Panc1 (cell line): Measurements from ENCODE around the gene STK24. TPM values are rescaled to one million over a fixed set of nuclear protein-coding genes. Genes with fewer than 3 reads are reported as not detected.

ENCODE experiments used
- ATAC-seq: fragments of 200-7000 bp; cut with Tn5 transposase; 2 replicates; pipeline ENCODE4 v1.9.1; 2020; ENCODE audit warnings: mild to moderate bottlenecking, moderate library complexity
- BruUV-seq: library from RNA; stranded (reverse); fragments of 400-500 nt; replicated peaks from 2 replicates; lab custom pipeline; 2021; lab: Mats Ljungman, UMichigan
- CTCF ChIA-PET: fragments of 300-600 bp; sonication (Branson Sonifier 250); formaldehyde crosslinking; loops from one replicate; lab custom pipeline; 2022; ENCODE audit warnings: antibody characterized with exemption; lab: Charles Lee
- POLR2A ChIA-PET: fragments of 300-600 bp; sonication (Branson Sonifier 250); formaldehyde crosslinking; loops from one replicate; lab custom pipeline; 2022; ENCODE audit warnings: antibody characterized with exemption; lab: Charles Lee
- DNase-seq: peaks from one replicate; pipeline ENCODE4 v3.0.0-alpha.2; 2010; ENCODE audit warnings: low read depth, low spot score
- H3K27ac ChIP-seq: 2 replicates; pipeline ENCODE4 v1.5.1; 2011; ENCODE audit warnings: mild to moderate bottlenecking, low read length, inconsistent platforms
- H3K27me3 ChIP-seq: fragments of 200-500 bp; sonication (Bioruptor generic); 2 replicates; pipeline ENCODE4 v1.6.0; 2014; ENCODE audit warnings: low read length, inconsistent platforms; ENCODE audit not compliant: control insufficient read depth, insufficient read depth
- H3K36me3 ChIP-seq: fragments of 200-500 bp; sonication (Bioruptor generic); 2 replicates; pipeline ENCODE4 v1.5.1; 2014; ENCODE audit warnings: inconsistent platforms, mild to moderate bottlenecking, low read length, moderate library complexity; ENCODE audit not compliant: control insufficient read depth, insufficient read depth
- H3K4me1 ChIP-seq: 2 replicates; pipeline ENCODE4 v1.5.1; 2011; ENCODE audit warnings: inconsistent platforms, mild to moderate bottlenecking, low read length, moderate library complexity; ENCODE audit not compliant: control insufficient read depth, insufficient read depth
- H3K4me3 ChIP-seq, 2 experiments: 2 replicates each; pipeline ENCODE4 v1.5.1; 2011 to 2012; ENCODE audit warnings: low read depth in 2 of 2, low read length in 2 of 2, mild to moderate bottlenecking in 2 of 2, inconsistent platforms in 1 of 2, moderate library complexity in 1 of 2
- H3K9me3 ChIP-seq: fragments of 200-500 bp; sonication (Bioruptor generic); 2 replicates; pipeline ENCODE4 v1.5.1; 2014; ENCODE audit warnings: low read depth, mild to moderate bottlenecking, inconsistent platforms, low read length, moderate library complexity; ENCODE audit not compliant: control insufficient read depth, insufficient read depth
- POLR2AphosphoS5 ChIP-seq: IDR thresholded peaks from 2 replicates; pipeline ENCODE4 v1.6.1; 2012; ENCODE audit warnings: mild to moderate bottlenecking, low read depth, low read length, moderate library complexity
- SIN3A ChIP-seq: IDR thresholded peaks from 2 replicates; pipeline ENCODE4 v1.6.1; 2012; ENCODE audit warnings: low read depth, mild to moderate bottlenecking, low read length, moderate library complexity, borderline replicate concordance; ENCODE audit not compliant: insufficient read depth
- TCF7L2 ChIP-seq: IDR thresholded peaks from 2 replicates; pipeline ENCODE4 v1.6.1; 2011; ENCODE audit warnings: mild to moderate bottlenecking, low read depth, low read length, inconsistent platforms
- in situ Hi-C: cut with HindIII; loops from 2 replicates; pipeline ENCODE4 v1.10.0; 2016; ENCODE audit warnings: low sequenced_read_pairs, low pct_unique_long_range_greater_than_20kb
- intact Hi-C: fragments of 100-400 bp; cut with micrococcal nuclease; formaldehyde crosslinking; loops from one replicate; pipeline ENCODE4 v1.10.0; 2022; ENCODE audit not compliant: unreplicated experiment
- total RNA-seq: library from RNA; stranded (reverse); gene quantifications from one replicate; pipeline ENCODE4 v1.2.1, GENCODE V29; 2021; ENCODE audit not compliant: unreplicated experiment
- TF ChIP-seq, protein P1 (sequence below): fragments of 450-650 bp; IDR thresholded peaks from 2 replicates; pipeline ENCODE4 v1.5.1; 2017; ENCODE audit warnings: mild to moderate bottlenecking
- TF ChIP-seq, protein P2 (sequence below), 2 experiments: IDR thresholded peaks; 2 replicates each; pipeline ENCODE4 v1.6.1; 2011 to 2012; ENCODE audit warnings: low read depth in 2 of 2, control low read depth in 1 of 2, low read length in 1 of 2, mild to moderate bottlenecking in 1 of 2, moderate library complexity in 1 of 2; ENCODE audit not compliant: insufficient read depth in 1 of 2

STK24 gene
- total RNA-seq, 1 experiment from 2014 or later = 57.3 TPM

DNA sequence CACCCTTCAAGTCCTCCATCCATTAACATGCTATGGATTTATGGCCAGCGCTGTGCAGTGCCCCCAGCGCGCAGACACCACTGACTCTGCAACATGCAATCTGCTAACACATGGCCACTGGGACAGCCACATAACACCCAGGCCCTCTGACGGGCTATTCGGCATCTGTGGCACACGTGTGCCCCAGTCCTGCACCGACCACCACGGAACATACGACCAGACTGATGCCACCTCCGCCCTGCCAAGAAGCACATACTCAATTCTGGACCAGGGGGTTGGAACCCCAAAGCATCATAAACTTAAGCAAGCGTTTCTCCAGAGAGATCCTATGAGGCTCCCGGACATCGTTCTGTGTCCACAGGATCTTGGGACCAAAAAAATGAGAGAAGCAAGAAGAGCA is 9.8 kb downstream of the STK24 start:
- H3K4me3 ChIP-seq = no peak overlapping the region
- CTCF ChIA-PET = no interaction called here
- BruUV-seq = no TSS peak
- H3K36me3 ChIP-seq = no peaks in the 10 kb centered on the region
- ATAC-seq (no peak), DNase-seq (no peak)
- no peak for TF ChIP-seq POLR2AphosphoS5
- no peak for TF ChIP-seq TCF7L2
- TF ChIP-seq, protein P1, sequence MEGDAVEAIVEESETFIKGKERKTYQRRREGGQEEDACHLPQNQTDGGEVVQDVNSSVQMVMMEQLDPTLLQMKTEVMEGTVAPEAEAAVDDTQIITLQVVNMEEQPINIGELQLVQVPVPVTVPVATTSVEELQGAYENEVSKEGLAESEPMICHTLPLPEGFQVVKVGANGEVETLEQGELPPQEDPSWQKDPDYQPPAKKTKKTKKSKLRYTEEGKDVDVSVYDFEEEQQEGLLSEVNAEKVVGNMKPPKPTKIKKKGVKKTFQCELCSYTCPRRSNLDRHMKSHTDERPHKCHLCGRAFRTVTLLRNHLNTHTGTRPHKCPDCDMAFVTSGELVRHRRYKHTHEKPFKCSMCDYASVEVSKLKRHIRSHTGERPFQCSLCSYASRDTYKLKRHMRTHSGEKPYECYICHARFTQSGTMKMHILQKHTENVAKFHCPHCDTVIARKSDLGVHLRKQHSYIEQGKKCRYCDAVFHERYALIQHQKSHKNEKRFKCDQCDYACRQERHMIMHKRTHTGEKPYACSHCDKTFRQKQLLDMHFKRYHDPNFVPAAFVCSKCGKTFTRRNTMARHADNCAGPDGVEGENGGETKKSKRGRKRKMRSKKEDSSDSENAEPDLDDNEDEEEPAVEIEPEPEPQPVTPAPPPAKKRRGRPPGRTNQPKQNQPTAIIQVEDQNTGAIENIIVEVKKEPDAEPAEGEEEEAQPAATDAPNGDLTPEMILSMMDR = no peak
- TF ChIP-seq, protein P2, sequence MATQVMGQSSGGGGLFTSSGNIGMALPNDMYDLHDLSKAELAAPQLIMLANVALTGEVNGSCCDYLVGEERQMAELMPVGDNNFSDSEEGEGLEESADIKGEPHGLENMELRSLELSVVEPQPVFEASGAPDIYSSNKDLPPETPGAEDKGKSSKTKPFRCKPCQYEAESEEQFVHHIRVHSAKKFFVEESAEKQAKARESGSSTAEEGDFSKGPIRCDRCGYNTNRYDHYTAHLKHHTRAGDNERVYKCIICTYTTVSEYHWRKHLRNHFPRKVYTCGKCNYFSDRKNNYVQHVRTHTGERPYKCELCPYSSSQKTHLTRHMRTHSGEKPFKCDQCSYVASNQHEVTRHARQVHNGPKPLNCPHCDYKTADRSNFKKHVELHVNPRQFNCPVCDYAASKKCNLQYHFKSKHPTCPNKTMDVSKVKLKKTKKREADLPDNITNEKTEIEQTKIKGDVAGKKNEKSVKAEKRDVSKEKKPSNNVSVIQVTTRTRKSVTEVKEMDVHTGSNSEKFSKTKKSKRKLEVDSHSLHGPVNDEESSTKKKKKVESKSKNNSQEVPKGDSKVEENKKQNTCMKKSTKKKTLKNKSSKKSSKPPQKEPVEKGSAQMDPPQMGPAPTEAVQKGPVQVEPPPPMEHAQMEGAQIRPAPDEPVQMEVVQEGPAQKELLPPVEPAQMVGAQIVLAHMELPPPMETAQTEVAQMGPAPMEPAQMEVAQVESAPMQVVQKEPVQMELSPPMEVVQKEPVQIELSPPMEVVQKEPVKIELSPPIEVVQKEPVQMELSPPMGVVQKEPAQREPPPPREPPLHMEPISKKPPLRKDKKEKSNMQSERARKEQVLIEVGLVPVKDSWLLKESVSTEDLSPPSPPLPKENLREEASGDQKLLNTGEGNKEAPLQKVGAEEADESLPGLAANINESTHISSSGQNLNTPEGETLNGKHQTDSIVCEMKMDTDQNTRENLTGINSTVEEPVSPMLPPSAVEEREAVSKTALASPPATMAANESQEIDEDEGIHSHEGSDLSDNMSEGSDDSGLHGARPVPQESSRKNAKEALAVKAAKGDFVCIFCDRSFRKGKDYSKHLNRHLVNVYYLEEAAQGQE (IDR thresholded peaks at IDR 0.05; ENCODE audit: insufficient read depth in 1 of 2, low read depth in 2 of 2, low read length in 1 of 2) = no peak
- no peak for TF ChIP-seq SIN3A
- H3K27me3 ChIP-seq = no peaks in the 10 kb centered on the region
- in situ Hi-C loops = no loop called here
- intact Hi-C loops = no loop called here
- H3K9me3 ChIP-seq = no peaks in the 10 kb centered on the region
- H3K27ac ChIP-seq = no peak overlapping the region
- POLR2A ChIA-PET = no interaction called here
- peaks cover 17% of the 10 kb centered on the region for H3K4me1 ChIP-seq

GRCh38 chr13:98565726-98566565 is 11.0 kb downstream of the STK24 start:
- CTCF ChIA-PET = no interaction called here

More at GRCh38 chr13:98565726-98566565, 11.0 kb downstream of the STK24 start:
- Histone ChIP-seq H3K36me3 (no peaks in the 10 kb centered on the region), H3K4me3 (no peak overlapping the region), H3K4me1 (peaks cover 9% of the 10 kb centered on the region), H3K27me3 (no peaks in the 10 kb centered on the region), H3K9me3 (no peaks in the 10 kb centered on the region), H3K27ac (no peak overlapping the region)
- in situ Hi-C loops = no loop called here
- no TSS peak for BruUV-seq
- intact Hi-C loops = no loop called here
- DNase-seq (no peak), ATAC-seq (no peak)
- TF ChIP-seq, protein P1 = no peak
- TF ChIP-seq TCF7L2 = no peak
- no peak for TF ChIP-seq POLR2AphosphoS5
- TF ChIP-seq, protein P2 (IDR thresholded peaks at IDR 0.05; ENCODE audit: insufficient read depth in 1 of 2, low read depth in 2 of 2, low read length in 1 of 2) = no peak
- no peak for TF ChIP-seq SIN3A
- POLR2A ChIA-PET = no interaction called here
